Spleen (tissue), 11 donors: ENCODE measurements around the gene HLA-DPB1. TPM values are rescaled to one million over a fixed set of nuclear protein-coding genes. Genes with fewer than 3 reads are reported as not detected.

Source experiments
- DNase-seq: peaks from one replicate; pipeline ENCODE4 v3.0.0-alpha.2; 2020
- H3K27ac ChIP-seq, 8 donors: fragments of 200-600 bp; sonication (generic) in 7 of 8; 1 replicate in 4 of 8; 2 replicates in 4 of 8; pipeline versions ENCODE4 v1.5.0 to v1.8.0; 2016 to 2021; ENCODE audit warnings: inconsistent platforms in 4 of 8, mild to moderate bottlenecking in 4 of 8, moderate library complexity in 1 of 8
- H3K27me3 ChIP-seq, 7 donors: fragments of 200-600 bp; sonication (generic) in 6 of 7; replicated peaks in 1 of 7; 1 replicate in 4 of 7; 2 replicates in 3 of 7; pipeline versions ENCODE4 v1.5.0 to v1.8.0; 2016 to 2021; ENCODE audit warnings: inconsistent platforms in 3 of 7, mild to moderate bottlenecking in 1 of 7
- H3K36me3 ChIP-seq, 6 donors: fragments of 200-600 bp; sonication (generic) in 5 of 6; 1 replicate in 4 of 6; 2 replicates in 2 of 6; pipeline versions ENCODE4 v1.5.0 to v1.8.0; 2016 to 2021; ENCODE audit warnings: inconsistent platforms in 2 of 6
- H3K4me1 ChIP-seq, 6 donors: fragments of 200-600 bp; sonication (generic) in 5 of 6; 1 replicate in 3 of 6; 2 replicates in 3 of 6; pipeline versions ENCODE4 v1.5.0 to v1.8.0; 2016 to 2021; ENCODE audit warnings: inconsistent platforms in 3 of 6
- H3K4me3 ChIP-seq, 8 donors: fragments of 200-600 bp; sonication (generic) in 7 of 8; 1 replicate in 4 of 8; 2 replicates in 4 of 8; pipeline versions ENCODE4 v1.5.0 to v1.8.0; 2016 to 2021; ENCODE audit warnings: inconsistent platforms in 4 of 8, mild to moderate bottlenecking in 4 of 8, moderate library complexity in 2 of 8
- H3K9me3 ChIP-seq, 8 donors: fragments of 200-600 bp; sonication (generic) in 7 of 8; 1 replicate in 4 of 8; 2 replicates in 4 of 8; pipeline versions ENCODE4 v1.5.0 to v1.8.0; 2016 to 2021; ENCODE audit warnings: inconsistent platforms in 4 of 8
- CTCF ChIP-seq, 11 experiments: fragments of 200-600 bp in 7 of 11; fragments of 450-650 bp in 4 of 11; sonication (generic) in 4 of 11; IDR thresholded peaks in 8 of 11; conservative IDR thresholded peaks in 3 of 11; 1 replicate in 7 of 11; 2 replicates in 4 of 11; pipeline versions ENCODE4 v1.4.0 to v1.8.0; 2016 to 2021; ENCODE audit warnings: antibody characterized with exemption in 11 of 11, inconsistent platforms in 4 of 11, mild to moderate bottlenecking in 1 of 11
- POLR2A ChIP-seq, 3 donors: fragments of 450-650 bp; IDR thresholded peaks; one replicate each; pipeline ENCODE4 v1.5.1; 2017; ENCODE audit warnings: antibody characterized with exemption in 3 of 3, mild to moderate bottlenecking in 1 of 3
- POLR2AphosphoS5 ChIP-seq, 3 donors: sonication (generic); formaldehyde crosslinking; IDR thresholded peaks; one replicate each; pipeline ENCODE4 v1.5.1; 2017; ENCODE audit warnings: antibody characterized with exemption in 3 of 3
- WGBS, 5 donors: extraction: QIAGEN DNeasy Blood & Tissue Kit in 3 of 5; methylation state at CpG; one replicate each; pipeline versions ENCODE4 v1.1.5 to v1.1.7; 2013 to 2018; 5-methylcytosine and 5-hydroxymethylcytosine counted together
- intact Hi-C: fragments of 100-400 bp; cut with DNase I; formaldehyde crosslinking; loops from one replicate; pipeline ENCODE4 v1.15.0; 2023; ENCODE audit warnings: low total_unique reads
- polyA plus RNA-seq, 3 donors: library from polyadenylated mRNA; stranded (reverse); fragments of 200-250 nt; gene quantifications; one replicate each; pipeline ENCODE4 v1.2.1, GENCODE V29; 2013
- total RNA-seq, 7 donors: library from RNA; depleted of rRNA in 3 of 7; stranded (reverse); fragments of >200 nt in 3 of 7; fragmentation: NEBNext Ultra II Directional in 4 of 7; extraction: Animal tissue kit (Norgen Biotek cat#: 25700) in 4 of 7; gene quantifications; one replicate each; pipeline versions ENCODE4 v1.1.0 to v1.2.1, GENCODE V29; 2016 to 2021
- donor health status: healthy with polysubstance abuse.
- donor health status: DM: no; HTN: no; CAD: no; lungs with moderate emphysema.
- donor health status: DM: no; HTN: no; CAD: no.
- donor health status: Bipolar disorder and iron deficiency.
- donor health status: healthy.
- donor health status: DM: no; HTN: no; CAD: no.
- donor health status: DM: yes; HTN: yes; CAD: no.

HLA-DPB1 gene
- total and polyA plus RNA-seq, 10 donors = 209 to 817 (median 521) TPM

DNA sequence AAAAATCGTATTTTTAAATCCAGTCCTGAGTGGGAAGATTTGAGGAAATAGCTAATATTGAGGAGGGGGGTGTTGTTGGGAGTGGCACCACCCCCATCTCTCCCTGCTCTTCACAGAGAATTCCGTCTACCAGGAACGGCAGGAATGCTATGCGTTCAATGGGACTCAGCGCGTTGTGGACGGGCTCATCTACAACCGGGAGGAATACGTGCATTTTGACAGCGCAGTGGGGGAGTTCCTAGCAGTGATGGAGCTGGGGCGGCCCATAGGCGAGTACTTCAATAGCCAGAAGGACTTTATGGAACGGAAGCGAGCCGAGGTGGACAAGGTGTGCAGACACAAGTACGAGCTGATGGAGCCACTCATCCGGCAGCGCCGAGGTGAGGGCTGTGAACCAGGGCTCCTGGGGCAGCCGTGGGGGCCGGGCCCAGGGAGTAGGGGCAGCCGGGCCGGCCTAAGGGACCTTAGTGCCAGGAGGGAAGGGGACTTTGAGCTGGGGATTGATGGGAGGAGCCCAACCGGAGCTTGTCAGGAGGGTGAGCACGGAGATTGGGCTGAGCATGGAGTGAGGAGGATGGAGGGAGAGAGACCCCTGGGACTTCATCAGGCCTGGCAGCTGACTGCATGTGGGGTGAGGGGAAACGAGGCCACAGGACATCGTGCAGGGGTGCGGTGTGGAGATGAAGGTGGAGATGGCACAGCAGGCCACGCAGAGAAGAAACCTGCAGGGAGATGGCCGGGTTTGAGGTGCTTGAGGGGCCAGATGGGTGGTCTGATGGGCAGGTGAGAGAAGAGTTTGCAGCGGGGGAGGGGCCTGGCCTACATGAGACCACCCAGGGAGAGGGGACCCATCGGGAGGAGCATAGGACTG, 41.3 kb downstream of the HLA-DPB1 start:
- H3K27me3 ChIP-seq = peaks cover 0 to 40% (median 26%) of the 10 kb centered on the region in 7 donors
- H3K36me3 ChIP-seq = no peaks in the 10 kb centered on the region
- H3K9me3 ChIP-seq = no peaks in the 10 kb centered on the region
- no peak for TF ChIP-seq POLR2AphosphoS5 (IDR thresholded peaks at IDR 0.05)
- TF ChIP-seq POLR2A (IDR thresholded peaks at IDR 0.05) = no peak
- TF ChIP-seq CTCF (IDR thresholded peaks at IDR 0.05 in 8 of 11, conservative IDR thresholded peaks at IDR 0.05 in 3 of 11) = no peak
- peak; percentile 75 for DNase-seq
- intact Hi-C loops = no loop called here
- peaks cover 0 to 57% (median 44%) of the 10 kb centered on the region in 6 donors for H3K4me1 ChIP-seq
- WGBS, 5 donors = 6 to 19% (median 12%) methylated on average over 32 of the region's 32 CpGs
- H3K4me3 ChIP-seq = peak overlapping the region in 1 of 8 donors; percentile 35
- H3K27ac ChIP-seq = no peak overlapping the region

DNA sequence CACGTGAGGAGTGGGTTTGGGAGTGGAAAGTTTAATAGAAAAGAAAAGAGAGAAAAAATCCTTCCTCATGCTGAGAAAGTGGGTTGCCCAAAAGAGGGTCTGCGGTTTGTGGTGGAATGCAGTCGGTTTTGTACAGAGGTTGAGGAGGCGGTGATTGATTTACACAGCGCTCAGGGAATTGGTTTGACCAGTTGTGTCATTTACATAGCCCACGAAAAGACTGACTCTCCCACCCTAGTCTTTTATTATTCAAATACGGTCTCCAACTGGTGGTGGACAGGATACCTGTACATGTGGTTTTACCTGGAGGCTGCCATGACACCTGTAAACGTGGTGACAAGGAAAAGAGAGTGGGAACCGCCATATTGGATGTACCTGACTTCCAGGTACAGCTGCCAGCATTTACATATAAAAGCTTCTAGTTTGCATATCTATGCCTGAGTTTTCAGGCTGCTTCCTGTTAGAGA, 42.1 kb downstream of the HLA-DPB1 start:
- no peak overlapping the region for H3K27ac ChIP-seq
- intact Hi-C loops = no loop called here
- WGBS, 5 donors = 11 to 20% (median 15%) methylated on average over 9 of the region's 9 CpGs

DNA sequence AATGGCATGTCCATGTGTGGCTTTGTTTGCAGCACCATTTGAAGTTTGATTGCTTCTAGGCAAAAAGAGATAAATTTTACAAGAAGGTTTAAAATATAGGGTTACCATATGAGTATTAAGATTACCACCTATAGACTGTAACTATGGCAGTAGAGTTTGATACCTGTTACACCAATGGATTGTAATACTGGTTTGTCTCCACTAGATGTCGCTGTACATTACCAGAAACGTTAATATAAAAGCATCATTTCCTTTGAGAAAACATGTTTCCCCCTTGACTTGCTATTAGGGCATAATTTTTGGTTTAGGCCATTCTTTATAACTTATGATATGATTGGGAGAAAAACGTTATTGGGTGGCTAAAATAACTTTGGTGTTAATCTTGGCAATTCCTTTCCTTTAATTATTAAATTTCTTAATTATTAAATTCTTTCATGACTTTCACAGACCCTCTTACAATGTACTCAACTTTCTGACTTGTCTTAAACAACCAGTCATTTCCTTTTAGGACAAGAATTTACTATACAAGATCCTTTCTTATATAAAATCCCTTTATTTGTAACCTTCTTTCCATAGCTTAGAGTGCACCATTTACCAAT, 42.8 kb downstream of the HLA-DPB1 start:
- Histone ChIP-seq H3K9me3 (peaks cover 0 to 9% (median 6%) of the 10 kb centered on the region in 8 donors), H3K27me3 (peaks cover 0 to 34% (median 26%) of the 10 kb centered on the region in 7 donors), H3K27ac (no peak overlapping the region), H3K36me3 (no peaks in the 10 kb centered on the region), H3K4me1 (peaks cover 0 to 41% (median 33%) of the 10 kb centered on the region in 6 donors), H3K4me3 (no peak overlapping the region)
- WGBS, 5 donors = 0 to 1% (median 0%) methylated on average over 3 of the region's 3 CpGs
- DNase-seq = no peak
- intact Hi-C loops = no loop called here
- no peak for TF ChIP-seq POLR2AphosphoS5 (IDR thresholded peaks at IDR 0.05)
- TF ChIP-seq CTCF (IDR thresholded peaks at IDR 0.05 in 8 of 11, conservative IDR thresholded peaks at IDR 0.05 in 3 of 11) = peak; percentile 80 to 92 (median 89)

More for the DNA sequence above, 42.1 kb downstream of the HLA-DPB1 start:
- H3K36me3 ChIP-seq = no peaks in the 10 kb centered on the region
- TF ChIP-seq POLR2AphosphoS5 (IDR thresholded peaks at IDR 0.05) (no peak), POLR2A (IDR thresholded peaks at IDR 0.05) (no peak), CTCF (IDR thresholded peaks at IDR 0.05 in 8 of 11, conservative IDR thresholded peaks at IDR 0.05 in 3 of 11) (no peak)
- peaks cover 0 to 2% (median 0%) of the 10 kb centered on the region in 8 donors for H3K9me3 ChIP-seq
- DNase-seq = no peak
- H3K27me3 ChIP-seq = peaks cover 0 to 40% (median 26%) of the 10 kb centered on the region in 7 donors
- H3K4me1 ChIP-seq = peaks cover 0 to 49% (median 38%) of the 10 kb centered on the region in 6 donors
- no peak overlapping the region for H3K4me3 ChIP-seq

GRCh38 chr6:33120001-33120400, 44.2 kb downstream of the HLA-DPB1 start:
- TF ChIP-seq CTCF (IDR thresholded peaks at IDR 0.05 in 8 of 11, conservative IDR thresholded peaks at IDR 0.05 in 3 of 11) = no peak
- no peak for TF ChIP-seq POLR2AphosphoS5 (IDR thresholded peaks at IDR 0.05)
- TF ChIP-seq POLR2A (IDR thresholded peaks at IDR 0.05) = no peak
- intact Hi-C loops = no loop called here
- H3K27ac ChIP-seq = no peak overlapping the region
- DNase-seq = no peak
- peaks cover 0 to 19% (median 15%) of the 10 kb centered on the region in 8 donors for H3K9me3 ChIP-seq
- no peaks in the 10 kb centered on the region for H3K36me3 ChIP-seq
- 54 to 83% (median 69%) methylated on average over 3 of the region's 3 CpGs for WGBS, 5 donors
- H3K4me3 ChIP-seq = no peak overlapping the region
- H3K4me1 ChIP-seq = peaks cover 0 to 28% (median 20%) of the 10 kb centered on the region in 6 donors
- H3K27me3 ChIP-seq = peaks cover 0 to 33% (median 24%) of the 10 kb centered on the region in 7 donors
